Stimulated activated CD4-positive, alpha-beta T cell treated with anti-CD3 and anti-CD28 coated beads, TNF-alpha, amount 100 ng/mL, for 4 hours (primary cell): ENCODE results near the gene KMT5B.

Source experiments
- DNase-seq, 3 experiments: peaks; one replicate each; pipeline ENCODE4 v3.0.0-alpha.2; 2020; ENCODE audit warnings: low read depth in 3 of 3

The KMT5B gene

DNA sequence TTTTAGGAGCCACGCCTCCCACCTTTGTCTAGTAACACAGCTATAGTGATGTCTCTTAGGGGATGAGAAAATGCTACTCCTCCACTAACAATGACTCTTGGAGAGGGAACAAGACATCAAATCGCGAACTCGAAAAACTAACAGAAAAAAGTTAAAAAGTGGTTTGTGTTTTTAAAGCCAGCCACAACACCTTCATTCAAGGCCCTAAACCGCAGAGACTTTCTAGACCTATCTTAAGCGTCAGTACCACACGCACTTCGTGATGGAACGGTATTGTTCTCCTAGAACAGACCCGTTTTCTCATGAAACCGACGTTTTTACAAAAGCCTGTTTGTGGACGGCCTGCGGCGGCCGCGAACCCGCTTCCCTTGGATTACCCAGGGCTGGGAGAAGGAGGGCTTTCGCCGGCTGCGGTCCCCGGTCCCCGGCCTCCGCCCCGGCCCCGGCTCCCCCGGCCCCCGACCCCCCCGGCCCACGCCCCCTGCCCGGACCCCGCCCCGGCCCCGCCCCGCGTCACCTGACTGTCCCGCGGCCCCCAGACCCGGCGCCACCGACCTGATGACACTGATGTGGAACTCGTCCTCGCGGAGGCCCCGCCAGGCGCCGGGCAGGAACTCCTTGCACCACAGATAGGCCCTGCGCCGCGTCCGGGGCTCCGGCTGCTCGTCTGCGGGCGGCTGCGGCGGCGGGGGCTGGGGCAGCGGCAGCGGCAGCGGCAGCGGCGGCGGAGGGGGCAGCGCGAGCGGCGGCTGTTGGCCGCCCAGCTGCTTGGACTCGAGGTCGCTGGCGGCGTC, 92.6 kb downstream of the KMT5B start:
- peak in 1 of 3 experiments; percentile 23 for DNase-seq

DNA sequence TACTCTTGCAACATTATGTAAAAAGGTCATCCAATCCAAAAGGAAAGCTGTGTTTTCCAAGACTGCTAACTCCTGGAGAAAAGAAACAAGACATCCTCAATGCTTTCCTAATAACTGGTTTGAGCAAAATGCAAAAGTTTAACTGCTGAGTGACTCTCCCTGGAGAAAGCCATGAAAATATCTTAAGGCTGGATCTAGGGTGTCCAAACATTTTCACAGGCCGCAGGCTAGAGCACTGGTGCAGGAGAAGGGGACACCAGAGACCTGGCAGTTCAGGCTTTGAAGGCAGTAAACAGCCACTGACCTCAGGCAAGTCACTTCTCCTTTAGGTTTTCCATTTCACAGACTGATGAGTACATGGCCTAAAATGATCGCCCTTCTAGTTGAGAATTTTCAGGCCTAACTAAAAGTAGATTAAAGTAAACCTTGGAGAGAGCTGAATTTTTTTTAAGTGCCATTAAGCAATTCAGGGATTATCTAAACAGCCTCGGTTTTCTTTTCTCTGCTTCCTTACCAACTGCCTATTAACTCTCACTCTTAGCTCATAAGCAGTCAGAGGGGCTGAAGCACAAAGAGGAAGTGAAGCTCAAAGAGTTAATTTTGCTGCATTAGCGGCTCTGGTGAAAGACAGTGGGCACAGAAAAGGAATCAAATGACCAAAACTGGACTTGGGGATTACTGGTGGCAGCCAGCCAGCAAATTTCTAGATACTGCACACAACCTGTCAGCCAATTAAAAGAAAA, 94.2 kb downstream of the KMT5B start:
- no peak for DNase-seq

DNA sequence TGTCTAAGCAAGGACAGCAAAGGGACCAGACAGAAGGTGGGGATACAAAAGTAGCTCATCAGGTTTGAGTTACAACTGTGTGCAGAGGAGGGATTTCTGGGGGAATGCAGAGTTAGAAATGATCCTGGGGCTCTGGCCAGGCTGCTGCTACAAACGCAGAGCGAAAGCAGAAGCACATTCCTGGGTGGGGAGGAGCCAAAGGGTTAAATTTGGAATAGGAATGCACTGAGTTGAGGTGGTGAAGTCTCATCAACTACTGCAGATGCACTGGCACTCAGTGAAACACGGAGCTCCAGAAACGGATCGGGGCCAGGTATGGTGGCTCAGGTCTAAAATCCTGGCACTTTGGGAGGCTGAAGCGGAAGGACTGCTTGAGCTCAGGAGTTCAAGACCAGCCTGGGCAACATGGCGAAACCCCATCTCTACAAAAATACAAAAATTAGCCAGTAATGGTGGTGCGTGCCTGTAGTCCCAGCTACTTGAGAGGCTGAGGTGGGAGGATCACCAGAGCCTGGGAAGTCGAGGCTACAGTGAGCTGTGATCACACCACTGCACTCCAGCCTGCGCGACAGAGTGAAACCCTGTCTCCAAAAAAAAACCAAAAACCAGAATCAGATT, 95.1 kb downstream of the KMT5B start:
- DNase-seq, result no peak

- DNase-seq, result no peak
Measured at GRCh38 chr11:68116974-68117373, 96.1 kb downstream of the KMT5B start.

DNA sequence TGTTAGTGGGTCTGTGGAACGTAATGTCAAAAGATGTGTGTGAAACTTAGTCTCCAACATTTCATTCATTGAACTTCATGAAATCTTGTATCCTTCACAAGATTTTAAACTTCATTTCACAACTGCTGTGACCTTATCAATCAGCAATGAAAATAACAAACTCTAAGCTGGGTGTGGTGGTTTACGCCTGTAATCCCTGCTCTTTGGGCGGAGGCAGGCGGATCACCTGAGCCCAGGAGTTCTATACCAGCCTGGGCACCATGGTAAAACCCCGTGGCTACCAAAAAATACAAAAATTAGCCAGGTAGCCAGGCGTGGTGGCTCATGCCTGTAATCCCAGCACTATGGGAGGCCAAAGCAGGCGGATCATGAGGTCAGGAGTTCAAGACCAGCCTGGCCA, 97.0 kb downstream of the KMT5B start:
- DNase-seq, result no peak

DNA sequence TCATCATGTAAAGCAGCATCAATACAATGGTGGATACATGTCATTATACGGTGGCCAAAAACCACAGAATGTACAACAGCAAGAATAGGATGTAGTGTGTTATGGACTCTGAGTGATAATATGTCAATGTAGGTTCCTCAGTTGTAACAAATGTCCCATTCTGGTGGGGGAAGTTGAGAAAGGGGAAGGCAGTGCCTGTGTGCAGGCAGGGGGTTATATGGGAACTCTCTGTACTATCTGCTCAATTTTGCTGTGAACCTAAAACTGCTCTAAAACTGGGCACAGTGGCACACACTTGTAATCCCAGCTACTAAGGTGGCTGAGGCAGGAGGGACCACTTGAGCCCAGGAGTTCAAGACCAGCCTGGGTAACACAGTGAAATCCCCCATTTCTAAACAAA, 97.8 kb downstream of the KMT5B start:
- DNase-seq, result no peak

DNA sequence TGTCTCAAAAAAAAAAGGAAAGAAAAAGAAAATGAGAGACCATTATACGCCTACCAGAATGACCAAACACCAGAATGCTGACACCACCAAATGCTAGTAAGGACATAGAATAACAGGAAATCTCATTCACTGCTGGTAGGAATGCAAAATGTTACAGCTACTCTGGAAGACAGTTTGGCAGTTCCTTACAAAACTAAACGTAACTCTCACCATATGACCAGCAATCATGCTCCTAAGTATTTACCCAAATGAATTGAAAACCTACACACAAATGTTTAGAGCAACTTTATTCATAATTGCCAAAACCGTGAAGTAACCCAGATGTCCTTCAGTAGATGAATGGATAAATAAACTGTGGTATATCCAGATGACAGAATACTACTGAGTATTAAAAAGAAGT, 99.1 kb downstream of the KMT5B start:
- no peak for DNase-seq

DNA sequence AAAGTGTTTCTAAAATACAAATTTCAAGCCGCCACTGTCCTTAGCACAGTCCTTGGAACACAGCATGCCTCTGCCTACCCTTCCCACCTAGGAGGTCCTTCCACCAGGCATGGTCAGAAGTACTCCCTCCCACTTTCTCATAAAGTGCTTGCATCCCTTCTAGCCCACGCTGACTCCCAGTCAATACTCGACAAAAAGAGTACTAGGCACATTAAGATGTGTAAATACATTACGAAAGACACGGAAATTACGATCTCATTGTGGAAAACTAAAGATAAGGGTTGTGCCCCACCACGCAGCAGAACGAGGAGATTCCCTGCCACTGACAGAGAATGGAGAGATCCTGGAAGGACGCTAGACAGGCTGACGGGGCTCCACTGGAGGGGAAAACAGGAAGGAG, 105.4 kb downstream of the KMT5B start:
- no peak for DNase-seq

DNA sequence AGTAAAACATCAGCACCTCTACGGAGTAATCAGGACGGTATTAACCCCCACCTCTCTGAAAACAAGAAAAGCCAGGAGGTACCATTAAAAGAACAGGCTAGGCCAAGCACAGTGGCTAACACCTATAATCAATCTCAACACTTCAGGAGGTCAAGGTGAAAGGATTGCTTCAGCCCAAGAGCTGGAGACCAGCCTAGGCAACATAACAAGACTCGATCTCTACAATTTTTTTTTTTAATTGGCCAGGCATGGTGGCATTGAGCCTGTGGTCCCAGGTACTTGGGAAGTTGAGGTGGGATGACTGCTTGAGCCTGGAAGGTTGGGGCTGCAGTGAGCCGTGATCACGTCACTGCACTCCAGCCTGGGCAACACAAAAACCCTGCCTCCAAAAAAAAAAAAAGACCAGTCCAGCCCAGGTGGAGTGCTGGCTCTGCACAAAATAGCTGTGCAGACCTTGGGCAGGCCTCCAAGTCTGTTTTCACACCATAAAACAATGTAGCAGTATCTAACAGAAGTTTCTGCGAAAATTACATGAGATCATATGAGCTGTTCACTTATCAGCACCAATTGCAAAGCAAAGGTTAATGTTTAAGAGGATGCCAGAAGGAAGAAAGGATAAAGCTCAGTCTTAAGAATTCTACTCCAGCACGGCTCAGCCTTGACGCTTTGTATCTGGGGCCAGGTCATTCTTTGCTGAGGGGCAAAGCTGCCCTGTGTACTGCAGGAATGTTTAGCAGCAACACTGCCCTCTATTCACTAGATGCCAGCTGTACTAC, 106.7 kb downstream of the KMT5B start:
- no peak for DNase-seq
